Astrocyte (in vitro differentiated cells and primary cell): ENCODE measurements around the gene TMEM184A. TPM values are rescaled to one million over a fixed set of nuclear protein-coding genes. Genes with fewer than 3 reads are reported as not detected.
"Not testable (repeated sequence)": the region's sequence is repeated elsewhere in the genome, so short reads cannot be mapped to it uniquely, and the experiment has no call there.

Source experiments
- DNase-seq: peaks from one replicate; pipeline ENCODE4 v3.0.0-alpha.2; 2010; ENCODE audit warnings: low read depth
- FAIRE-seq: peaks from 2 replicates; lab custom pipeline; 2011; peaks lifted over from hg19 to GRCh38; lab: Jason Lieb, UNC
- H2AFZ ChIP-seq: 2 replicates; pipeline ENCODE4 v1.6.0; 2012; ENCODE audit warnings: low read depth, low read length, inconsistent platforms
- H3K27ac ChIP-seq: 2 replicates; pipeline ENCODE4 v1.5.1; 2011; ENCODE audit warnings: low read depth, low read length, inconsistent platforms
- H3K27me3 ChIP-seq: 2 replicates; pipeline ENCODE4 v1.6.0; 2011; ENCODE audit warnings: low read length, inconsistent platforms; ENCODE audit not compliant: insufficient read depth
- H3K36me3 ChIP-seq: 2 replicates; pipeline ENCODE4 v1.5.1; 2011; ENCODE audit warnings: low read length, inconsistent platforms; ENCODE audit not compliant: insufficient read depth
- H3K4me1 ChIP-seq: 2 replicates; pipeline ENCODE4 v1.5.1; 2011; ENCODE audit warnings: low read length, inconsistent platforms; ENCODE audit not compliant: insufficient read depth
- H3K4me2 ChIP-seq: 2 replicates; pipeline ENCODE4 v1.6.0; 2012; ENCODE audit warnings: low read length, inconsistent platforms
- H3K4me3 ChIP-seq: 2 replicates; pipeline ENCODE4 v1.5.1; 2011; ENCODE audit warnings: low read depth, mild to moderate bottlenecking, low read length, inconsistent platforms; ENCODE audit not compliant: insufficient read depth
- H3K79me2 ChIP-seq: 2 replicates; pipeline ENCODE4 v1.6.0; 2012; ENCODE audit warnings: mild to moderate bottlenecking, low read length, inconsistent platforms; ENCODE audit not compliant: insufficient read depth
- H3K9ac ChIP-seq: 2 replicates; pipeline ENCODE4 v1.6.0; 2012; ENCODE audit warnings: mild to moderate bottlenecking, low read length, inconsistent platforms
- H3K9me3 ChIP-seq: 2 replicates; pipeline ENCODE4 v1.5.1; 2012; ENCODE audit warnings: low read depth, mild to moderate bottlenecking, low read length, inconsistent platforms; ENCODE audit not compliant: insufficient read depth
- H4K20me1 ChIP-seq: 2 replicates; pipeline ENCODE4 v1.6.0; 2012; ENCODE audit warnings: low read length, inconsistent platforms; ENCODE audit not compliant: insufficient read depth
- H3K27ac Mint-ChIP-seq: one replicate; pipeline ENCODE4 v1.8.0; 2021; ENCODE audit warnings: mild to moderate bottlenecking, mixed read lengths; ENCODE audit not compliant: unreplicated experiment
- H3K27me3 Mint-ChIP-seq: one replicate; pipeline ENCODE4 v1.8.0; 2021; ENCODE audit warnings: low read depth, mixed read lengths; ENCODE audit not compliant: unreplicated experiment
- H3K36me3 Mint-ChIP-seq: one replicate; pipeline ENCODE4 v1.8.0; 2021; ENCODE audit warnings: low read depth, mixed read lengths; ENCODE audit not compliant: unreplicated experiment
- H3K4me1 Mint-ChIP-seq: one replicate; pipeline ENCODE4 v1.8.0; 2021; ENCODE audit warnings: low read depth, mixed read lengths; ENCODE audit not compliant: unreplicated experiment
- H3K4me3 Mint-ChIP-seq: one replicate; pipeline ENCODE4 v1.8.0; 2021; ENCODE audit warnings: mild to moderate bottlenecking, moderate library complexity, mixed read lengths; ENCODE audit not compliant: unreplicated experiment
- H3K9me3 Mint-ChIP-seq: one replicate; pipeline ENCODE4 v1.8.0; 2021; ENCODE audit warnings: mild to moderate bottlenecking, mixed read lengths; ENCODE audit not compliant: unreplicated experiment
- CTCF ChIP-seq: IDR thresholded peaks from 2 replicates; pipeline ENCODE4 v1.5.1; 2011; ENCODE audit warnings: low read depth, mild to moderate bottlenecking, inconsistent platforms, low read length, moderate library complexity; ENCODE audit not compliant: insufficient read depth
- EZH2 ChIP-seq: IDR thresholded peaks from 2 replicates; pipeline ENCODE4 v1.6.1; 2012; ENCODE audit warnings: mild to moderate bottlenecking, low read length, inconsistent platforms; ENCODE audit not compliant: insufficient read depth
- total RNA-seq: library from RNA; stranded (reverse); gene quantifications from 2 replicates; pipeline ENCODE4 v1.2.1, GENCODE V29; 2021

The TMEM184A gene
- total RNA-seq, 1 donor from 2014 or later = 2.1 TPM

- H4K20me1 ChIP-seq = no peaks in the 10 kb centered on the region
- Mint-ChIP-seq H3K4me1 (no peaks in the 10 kb centered on the region), H3K36me3 (peaks cover 15% of the 10 kb centered on the region), H3K27me3 (peaks cover 20% of the 10 kb centered on the region), H3K9me3 (peaks cover 9% of the 10 kb centered on the region), H3K27ac (no peak overlapping the region), H3K4me3 (no peak overlapping the region)
- no peak overlapping the region for H3K9ac ChIP-seq
- H3K4me2 ChIP-seq = no peak overlapping the region
- TF ChIP-seq CTCF (no peak), EZH2 (no peak)
- no peak for DNase-seq
- no peak overlapping the region for H3K27ac ChIP-seq
- no peak overlapping the region for H3K4me3 ChIP-seq
- no peaks in the 10 kb centered on the region for H3K79me2 ChIP-seq
- H2AFZ ChIP-seq = no peak overlapping the region
- no peaks in the 10 kb centered on the region for H3K36me3 ChIP-seq
- no peaks in the 10 kb centered on the region for H3K4me1 ChIP-seq
- H3K9me3 ChIP-seq = peaks cover 9% of the 10 kb centered on the region
- H3K27me3 ChIP-seq = peaks cover 12% of the 10 kb centered on the region
- no peak for FAIRE-seq
These were observed 29.4 kb upstream of the TMEM184A start for GRCh38 chr7:1585142-1585981.

- Histone ChIP-seq H3K4me3 (no peak overlapping the region), H3K4me2 (no peak overlapping the region), H3K27me3 (peaks cover 8% of the 10 kb centered on the region), H4K20me1 (no peaks in the 10 kb centered on the region), H3K4me1 (no peaks in the 10 kb centered on the region), H2AFZ (no peak overlapping the region), H3K36me3 (no peaks in the 10 kb centered on the region), H3K79me2 (no peaks in the 10 kb centered on the region), H3K9me3 (peaks cover 9% of the 10 kb centered on the region), H3K27ac (no peak overlapping the region), H3K9ac (no peak overlapping the region)
- Mint-ChIP-seq H3K27ac (no peak overlapping the region), H3K4me3 (no peak overlapping the region), H3K9me3 (peaks cover 9% of the 10 kb centered on the region), H3K27me3 (peaks cover 26% of the 10 kb centered on the region), H3K4me1 (no peaks in the 10 kb centered on the region), H3K36me3 (peaks cover 15% of the 10 kb centered on the region)
- FAIRE-seq (no peak), DNase-seq (no peak)
- TF ChIP-seq EZH2 (no peak), CTCF (no peak)
These were observed 28.7 kb upstream of the TMEM184A start for GRCh38 chr7:1584700-1585099.

GRCh38 chr7:1583241-1583930 lies 27.4 kb upstream of the TMEM184A start:
- H3K4me1 ChIP-seq, H2AFZ ChIP-seq, H3K79me2 ChIP-seq, H3K9me3 Mint-ChIP-seq, H3K27ac Mint-ChIP-seq, H4K20me1 ChIP-seq, H3K36me3 ChIP-seq, H3K4me3 Mint-ChIP-seq, H3K9ac ChIP-seq, H3K4me1 Mint-ChIP-seq, H3K9me3 ChIP-seq, H3K4me3 ChIP-seq, H3K36me3 Mint-ChIP-seq, FAIRE-seq, H3K27me3 ChIP-seq, DNase-seq, H3K4me2 ChIP-seq, H3K27ac ChIP-seq: not testable (repeated sequence)
- peaks cover 23% of the 10 kb centered on the region for H3K27me3 Mint-ChIP-seq
